SU-DHL-6 (cell line): Measurements from ENCODE around the gene VPS37C.

ENCODE experiments used
- H2AFZ ChIP-seq: fragments of 200-600 bp; sonication (generic); 2 replicates; pipeline ENCODE4 v1.6.1; 2014; ENCODE audit warnings: low read depth, mild to moderate bottlenecking, moderate library complexity, mixed read lengths, antibody characterized with exemption, low read length; ENCODE audit not compliant: severe bottlenecking
- H3F3A ChIP-seq: fragments of 200-600 bp; shearing (Covaris generic); 2 replicates; pipeline ENCODE4 v1.6.0; 2016; ENCODE audit warnings: antibody characterized with exemption, mild to moderate bottlenecking; ENCODE audit not compliant: insufficient read depth
- H3K27ac ChIP-seq: fragments of 200-600 bp; sonication (generic); 2 replicates; pipeline ENCODE4 v1.5.1; 2016; ENCODE audit warnings: low read depth, mild to moderate bottlenecking, low read length, moderate library complexity, mixed read lengths
- H3K27me3 ChIP-seq: fragments of 200-600 bp; sonication (generic), shearing (Covaris generic); 2 replicates; pipeline ENCODE4 v1.6.0; 2014; ENCODE audit warnings: mild to moderate bottlenecking, low read length
- H3K36me3 ChIP-seq: fragments of 200-600 bp; sonication (generic); 2 replicates; pipeline ENCODE4 v1.6.1; 2014; ENCODE audit warnings: mild to moderate bottlenecking, low read length, mixed read lengths
- H3K4me2 ChIP-seq: fragments of 300-600, 200-600 bp; shearing (Covaris generic), sonication (generic); 2 replicates; pipeline ENCODE4 v1.6.0; 2014; ENCODE audit warnings: low read length, low read depth, mild to moderate bottlenecking; ENCODE audit not compliant: poor library complexity, severe bottlenecking
- H3K4me3 ChIP-seq: fragments of 200-600 bp; sonication (generic); 2 replicates; pipeline ENCODE4 v1.5.1; 2014; ENCODE audit warnings: antibody characterized with exemption, low read length, mild to moderate bottlenecking, mixed read lengths; ENCODE audit not compliant: insufficient read depth, poor library complexity, severe bottlenecking
- H3K79me2 ChIP-seq: fragments of 200-600 bp; sonication (generic); 2 replicates; pipeline ENCODE4 v1.6.1; 2014; ENCODE audit warnings: mild to moderate bottlenecking, low read length, moderate library complexity; ENCODE audit not compliant: insufficient read depth
- H3K9ac ChIP-seq: fragments of 200-600 bp; sonication (generic); 2 replicates; pipeline ENCODE4 v1.7.0; 2014; ENCODE audit warnings: mild to moderate bottlenecking, low read length
- H3K9me2 ChIP-seq: fragments of 200-600 bp; sonication (generic); replicated peaks from 2 replicates; pipeline ENCODE4 v1.6.1; 2014; ENCODE audit warnings: low read length; ENCODE audit not compliant: insufficient read depth
- H3K9me3 ChIP-seq: fragments of 200-600 bp; sonication (generic); 2 replicates; pipeline ENCODE4 v1.6.1; 2014; ENCODE audit warnings: low read length, mixed read lengths; ENCODE audit not compliant: insufficient read depth
- H4K20me1 ChIP-seq: fragments of 200-600 bp; sonication (generic); 2 replicates; pipeline ENCODE4 v1.6.1; 2014; ENCODE audit warnings: low read depth, mild to moderate bottlenecking, antibody characterized with exemption, low read length, moderate library complexity, mixed read lengths
- EZH2phosphoT487 ChIP-seq: fragments of 200-600 bp; sonication (generic), shearing (Covaris generic); conservative IDR thresholded peaks from 2 replicates; pipeline ENCODE4 v1.6.1; 2018; ENCODE audit warnings: mild to moderate bottlenecking, antibody characterized with exemption, low read length, moderate library complexity, mixed read lengths
- TF ChIP-seq, protein P1 (sequence below): fragments of 200-600 bp; sonication (generic); IDR thresholded peaks from one replicate; pipeline ENCODE4 v1.5.1; 2017; ENCODE audit warnings: antibody characterized with exemption, mild to moderate bottlenecking, low read length, moderate library complexity; ENCODE audit not compliant: insufficient read depth, poor library complexity, severe bottlenecking

Gene VPS37C

DNA sequence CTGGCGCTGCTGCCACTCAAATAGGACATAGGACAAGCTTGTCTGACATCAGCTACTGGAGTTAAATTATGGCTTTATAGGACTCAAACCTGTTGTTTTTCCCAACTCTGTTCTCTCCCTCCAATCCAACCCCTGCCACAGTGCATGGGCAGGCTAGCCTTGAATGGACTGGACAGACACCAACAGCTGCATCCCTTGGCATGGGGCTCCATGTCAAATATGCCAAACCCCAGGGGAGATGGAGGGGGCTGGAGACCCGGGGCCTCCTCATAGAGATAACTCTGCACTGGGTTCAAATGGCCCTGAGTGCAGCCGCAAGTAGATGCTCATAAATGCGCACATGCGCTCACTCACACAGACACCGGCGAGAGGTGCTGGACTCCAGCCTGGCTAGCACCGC lies 30.0 kb downstream of the VPS37C start:
- H3K36me3 ChIP-seq = no peaks in the 10 kb centered on the region
- no peaks in the 10 kb centered on the region for H3K27me3 ChIP-seq
- no peaks in the 10 kb centered on the region for H3K79me2 ChIP-seq
- H3K9me3 ChIP-seq = no peaks in the 10 kb centered on the region
- H3F3A ChIP-seq = no peaks in the 10 kb centered on the region
- H4K20me1 ChIP-seq = no peaks in the 10 kb centered on the region
- H2AFZ ChIP-seq = no peak overlapping the region
- no peak overlapping the region for H3K9ac ChIP-seq
- TF ChIP-seq EZH2phosphoT487 = no peak
- H3K9me2 ChIP-seq = no peaks in the 10 kb centered on the region
- H3K4me2 ChIP-seq = no peak overlapping the region
- H3K4me3 ChIP-seq = no peak overlapping the region
- no peak overlapping the region for H3K27ac ChIP-seq

DNA sequence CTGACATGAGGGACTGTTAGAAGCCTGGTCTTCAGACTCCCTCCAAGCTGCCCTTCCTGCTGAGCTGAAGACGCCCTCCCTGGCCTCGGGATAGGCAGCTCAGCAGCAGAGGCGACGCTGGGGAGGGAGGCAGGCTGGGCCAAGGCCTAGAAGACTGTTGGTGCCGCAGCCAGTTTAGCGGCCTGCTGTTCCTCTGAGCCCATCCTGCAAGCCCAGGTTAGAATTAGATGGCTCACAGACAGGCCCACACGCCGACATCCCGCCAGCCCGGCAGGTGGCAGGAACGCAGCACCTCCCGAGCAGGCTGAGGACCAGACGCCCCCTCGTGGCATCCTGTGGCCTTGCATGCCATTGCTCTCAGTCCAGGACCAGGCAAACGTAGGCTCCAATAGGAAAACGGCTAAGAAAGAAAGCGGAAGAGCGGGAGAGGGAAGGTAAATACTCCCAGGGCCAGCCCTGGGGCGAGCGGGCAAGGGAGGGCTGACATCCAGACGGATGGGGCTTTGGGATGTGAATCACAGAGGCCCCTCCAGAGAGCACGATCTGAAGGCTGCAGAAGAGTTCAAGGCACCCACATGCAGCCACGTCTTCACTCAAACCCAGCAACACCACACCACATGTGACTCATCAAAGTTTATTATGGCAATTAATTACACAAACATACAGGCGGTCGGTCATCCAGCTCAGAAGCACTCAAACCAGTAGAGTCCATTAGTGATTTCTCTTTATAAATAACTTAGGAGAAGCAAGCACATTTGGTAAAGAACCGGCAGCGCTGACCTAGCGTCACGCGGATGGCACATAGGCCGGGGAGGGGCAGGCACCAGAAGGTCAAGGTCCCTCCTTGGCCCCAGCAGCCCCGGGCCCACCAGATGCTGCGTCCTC lies 31.3 kb downstream of the VPS37C start:
- Histone ChIP-seq H3K9me2 (no peaks in the 10 kb centered on the region), H3K27me3 (no peaks in the 10 kb centered on the region), H3K4me3 (no peak overlapping the region), H4K20me1 (no peaks in the 10 kb centered on the region), H3K4me2 (no peak overlapping the region), H3K36me3 (no peaks in the 10 kb centered on the region), H3K27ac (no peak overlapping the region), H3K9me3 (no peaks in the 10 kb centered on the region), H3K79me2 (no peaks in the 10 kb centered on the region), H3F3A (no peaks in the 10 kb centered on the region), H3K9ac (no peak overlapping the region), H2AFZ (no peak overlapping the region)
- no peak for TF ChIP-seq EZH2phosphoT487
- TF ChIP-seq, protein P1, sequence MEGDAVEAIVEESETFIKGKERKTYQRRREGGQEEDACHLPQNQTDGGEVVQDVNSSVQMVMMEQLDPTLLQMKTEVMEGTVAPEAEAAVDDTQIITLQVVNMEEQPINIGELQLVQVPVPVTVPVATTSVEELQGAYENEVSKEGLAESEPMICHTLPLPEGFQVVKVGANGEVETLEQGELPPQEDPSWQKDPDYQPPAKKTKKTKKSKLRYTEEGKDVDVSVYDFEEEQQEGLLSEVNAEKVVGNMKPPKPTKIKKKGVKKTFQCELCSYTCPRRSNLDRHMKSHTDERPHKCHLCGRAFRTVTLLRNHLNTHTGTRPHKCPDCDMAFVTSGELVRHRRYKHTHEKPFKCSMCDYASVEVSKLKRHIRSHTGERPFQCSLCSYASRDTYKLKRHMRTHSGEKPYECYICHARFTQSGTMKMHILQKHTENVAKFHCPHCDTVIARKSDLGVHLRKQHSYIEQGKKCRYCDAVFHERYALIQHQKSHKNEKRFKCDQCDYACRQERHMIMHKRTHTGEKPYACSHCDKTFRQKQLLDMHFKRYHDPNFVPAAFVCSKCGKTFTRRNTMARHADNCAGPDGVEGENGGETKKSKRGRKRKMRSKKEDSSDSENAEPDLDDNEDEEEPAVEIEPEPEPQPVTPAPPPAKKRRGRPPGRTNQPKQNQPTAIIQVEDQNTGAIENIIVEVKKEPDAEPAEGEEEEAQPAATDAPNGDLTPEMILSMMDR = peak; percentile 100

DNA sequence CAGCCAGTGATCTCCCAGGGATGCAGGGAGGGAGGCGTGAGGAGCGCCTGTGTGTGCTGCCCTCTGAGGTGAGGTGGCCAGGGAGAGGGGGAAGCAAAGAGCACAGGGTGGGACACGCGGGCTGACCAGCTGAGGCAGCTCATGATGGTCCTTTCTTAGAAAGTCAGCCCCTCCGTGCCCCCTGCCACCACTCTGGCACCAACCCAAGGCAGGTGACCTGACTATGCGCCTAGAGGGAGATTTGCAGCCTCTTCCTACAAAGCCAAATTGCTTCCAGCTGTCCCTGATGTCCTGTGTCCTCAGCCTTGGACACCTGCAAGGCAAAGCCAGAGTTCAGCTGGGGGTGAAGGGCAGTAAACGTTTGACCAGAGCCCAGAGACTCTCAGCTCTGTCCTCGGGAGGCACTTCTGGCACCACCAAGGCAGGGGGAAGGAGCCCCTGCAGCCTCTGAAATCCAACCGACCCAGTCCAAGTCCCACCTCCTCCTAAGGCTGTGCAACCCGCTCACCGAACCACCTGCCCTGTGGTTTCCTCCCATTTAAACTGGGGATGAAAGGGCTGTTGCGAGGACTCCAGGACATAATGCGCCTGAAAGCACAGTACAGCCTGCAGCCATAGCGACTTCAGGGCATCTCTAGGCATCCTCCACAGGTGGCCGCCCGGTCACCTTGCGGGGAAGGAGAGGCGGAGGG lies 32.1 kb downstream of the VPS37C start:
- Histone ChIP-seq H3F3A (no peaks in the 10 kb centered on the region), H3K4me3 (no peak overlapping the region), H3K9me2 (no peaks in the 10 kb centered on the region), H3K4me2 (no peak overlapping the region), H4K20me1 (no peaks in the 10 kb centered on the region), H3K79me2 (no peaks in the 10 kb centered on the region), H3K9me3 (no peaks in the 10 kb centered on the region), H2AFZ (no peak overlapping the region), H3K36me3 (no peaks in the 10 kb centered on the region), H3K27me3 (no peaks in the 10 kb centered on the region), H3K27ac (no peak overlapping the region), H3K9ac (no peak overlapping the region)
- no peak for TF ChIP-seq EZH2phosphoT487
- TF ChIP-seq, protein P1 = no peak

- no peaks in the 10 kb centered on the region for H3F3A ChIP-seq
- H3K9me2 ChIP-seq = no peaks in the 10 kb centered on the region
- no peak overlapping the region for H3K4me3 ChIP-seq
- H3K36me3 ChIP-seq = no peaks in the 10 kb centered on the region
- H3K9me3 ChIP-seq = no peaks in the 10 kb centered on the region
- no peaks in the 10 kb centered on the region for H3K27me3 ChIP-seq
- H3K79me2 ChIP-seq = no peaks in the 10 kb centered on the region
- H2AFZ ChIP-seq = no peak overlapping the region
- H4K20me1 ChIP-seq = no peaks in the 10 kb centered on the region
- TF ChIP-seq, protein P1 = no peak
- no peak for TF ChIP-seq EZH2phosphoT487
- no peak overlapping the region for H3K4me2 ChIP-seq
- H3K27ac ChIP-seq = no peak overlapping the region
- no peak overlapping the region for H3K9ac ChIP-seq
Measured at GRCh38 chr11:61127991-61128390, 33.2 kb downstream of the VPS37C start.
